ENCODE measurements around the gene RAD9A.

GRCh38 chr11:67413266-67413849 lies 21.6 kb downstream of the RAD9A start:
- TF ChIP-seq POLR2A (IDR thresholded peaks at IDR 0.05; ENCODE audit: low read length) (peak; percentile 39), GATA1 (IDR thresholded peaks at IDR 0.05; ENCODE audit: low read depth, low read length) (no peak)

All from erythroblast (primary cell).